GM18867 (cell line): Measurements from ENCODE around the gene ADA.
"Not testable (repeated sequence)": the region's sequence is repeated elsewhere in the genome, so short reads cannot be mapped to it uniquely, and the experiment has no call there.

ENCODE experiments used
- ATAC-seq: cut with Tn5 transposase; IDR thresholded peaks from one replicate; pipeline ENCODE4 v1.9.1; 2021; ENCODE audit warnings: mild to moderate bottlenecking, moderate library complexity; ENCODE audit not compliant: unreplicated experiment

ADA gene

DNA sequence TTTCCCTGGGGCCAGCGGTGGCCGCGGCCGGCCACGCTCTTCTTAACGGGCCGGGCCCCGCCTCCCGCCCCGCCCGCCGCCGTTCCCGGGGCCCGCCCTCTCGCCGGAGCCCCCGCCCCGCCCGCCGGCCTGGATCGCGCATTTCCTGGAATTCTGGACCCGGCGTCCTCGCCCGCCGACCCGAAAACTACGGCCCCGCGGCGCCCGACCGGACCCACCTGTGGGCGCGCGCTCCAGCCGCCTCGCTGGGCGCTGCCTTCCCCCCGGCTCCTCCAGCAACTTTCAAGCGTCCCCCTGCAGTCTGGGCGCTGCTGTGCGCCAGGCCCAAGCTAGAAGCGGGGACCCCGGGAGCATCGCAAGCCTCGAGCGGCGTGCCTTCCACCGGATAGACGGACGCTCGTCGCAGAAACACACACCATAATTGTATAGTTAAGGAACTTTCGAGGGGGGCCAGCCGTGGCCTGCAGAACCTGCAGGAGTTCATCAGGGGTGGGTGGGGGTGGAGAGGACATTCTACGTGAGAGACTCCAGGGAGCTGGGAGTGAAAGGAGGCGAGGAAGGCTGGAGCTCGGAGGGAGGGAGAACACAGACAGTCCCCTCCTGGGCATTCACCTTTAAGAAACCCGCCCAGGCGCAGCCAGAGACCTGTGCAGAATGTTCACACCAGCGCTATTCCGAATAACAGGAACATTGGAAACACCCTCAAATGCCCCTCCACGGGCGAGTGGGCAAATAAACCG lies at the start of gene ADA:
TSS of gene ADA (minus strand) at position 16 of the 740 bp plus-strand sequence. CDS start 92 bp downstream, outside the sequence.
- ATAC-seq, result no peak

DNA sequence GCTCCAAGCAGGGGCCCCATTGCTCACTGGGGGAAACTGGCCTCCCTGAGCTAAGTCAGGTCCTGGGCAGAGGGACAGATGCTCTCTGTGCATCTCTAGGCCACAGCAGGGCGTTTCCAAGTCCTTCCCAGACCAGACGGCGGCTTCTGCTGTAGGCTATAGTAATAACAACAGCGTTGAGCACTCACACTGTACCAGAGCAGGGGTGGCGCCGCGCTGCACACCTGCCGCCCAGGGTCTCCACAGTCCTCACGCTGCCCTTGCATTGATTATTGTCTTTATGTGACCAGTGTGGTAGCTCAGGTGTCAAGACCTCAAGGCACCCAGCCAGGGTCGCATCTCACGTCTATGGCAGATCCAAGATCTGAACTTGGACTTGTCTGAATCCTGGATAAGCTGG lies 48.8 kb upstream of the ADA start:
- no peak for ATAC-seq

DNA sequence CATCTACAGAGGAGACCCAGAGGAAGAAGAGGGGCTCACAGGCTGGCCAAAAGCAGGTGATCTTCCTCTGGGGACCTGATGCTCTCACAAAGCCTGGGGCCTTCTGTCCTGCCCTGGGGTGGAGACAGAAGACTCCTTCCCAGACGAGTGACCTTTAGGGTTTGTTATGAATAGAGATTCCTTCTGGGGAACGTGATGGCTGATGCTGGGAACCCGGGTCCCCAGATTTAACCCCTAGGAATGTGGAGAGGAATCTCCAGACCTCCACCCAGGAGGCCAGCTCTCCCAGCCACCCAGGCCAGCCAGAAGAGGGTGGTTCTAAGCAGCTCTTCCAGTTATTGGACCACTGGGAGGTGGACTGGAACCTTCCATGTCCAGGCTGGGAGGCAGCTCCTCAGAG lies 46.9 kb upstream of the ADA start:
- no peak for ATAC-seq

GRCh38 chr20:44697041-44697440 lies 45.5 kb upstream of the ADA start:
- ATAC-seq, result not testable (repeated sequence)

GRCh38 chr20:44696315-44696714 lies 44.8 kb upstream of the ADA start:
- no peak for ATAC-seq

- no peak for ATAC-seq
These were observed 44.3 kb upstream of the ADA start for GRCh38 chr20:44695674-44696300.

DNA sequence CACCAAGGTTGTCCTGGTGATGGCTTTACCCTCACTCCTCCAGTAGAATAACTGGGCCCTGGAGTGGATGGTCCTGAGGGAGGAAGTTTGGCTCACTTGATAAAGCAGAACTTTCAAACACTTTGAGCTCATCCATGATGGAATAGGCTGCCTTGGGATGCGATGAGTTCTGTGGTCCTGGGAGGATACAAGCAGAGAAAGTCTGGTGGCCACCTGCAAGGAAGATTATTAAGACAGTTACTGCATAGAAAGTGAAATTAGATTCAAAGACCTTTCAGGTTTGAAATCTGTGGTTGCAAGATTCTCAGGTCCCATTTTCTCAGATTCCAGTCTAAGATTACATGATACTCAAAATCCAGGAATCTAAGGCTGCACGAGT lies 43.8 kb upstream of the ADA start:
- no peak for ATAC-seq

DNA sequence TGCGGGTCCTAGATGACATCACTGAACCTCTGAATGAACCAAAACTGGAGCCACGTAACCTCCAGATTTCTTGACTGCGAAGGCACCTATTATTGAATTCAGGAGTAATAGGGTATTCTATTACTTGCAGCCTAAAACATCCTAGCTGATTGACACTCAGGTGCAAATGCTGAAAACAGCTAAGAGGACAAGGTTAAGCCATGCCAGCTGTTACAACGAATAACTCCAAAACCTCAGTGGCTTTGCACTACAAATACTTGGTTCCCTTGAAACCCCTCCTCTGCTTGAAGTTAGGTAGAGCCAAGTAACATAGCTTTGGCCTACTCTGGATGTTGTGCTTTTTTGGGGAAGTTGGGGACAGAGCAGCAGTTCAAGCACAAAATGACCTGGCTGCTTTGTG lies 42.7 kb upstream of the ADA start:
- ATAC-seq, result no peak

DNA sequence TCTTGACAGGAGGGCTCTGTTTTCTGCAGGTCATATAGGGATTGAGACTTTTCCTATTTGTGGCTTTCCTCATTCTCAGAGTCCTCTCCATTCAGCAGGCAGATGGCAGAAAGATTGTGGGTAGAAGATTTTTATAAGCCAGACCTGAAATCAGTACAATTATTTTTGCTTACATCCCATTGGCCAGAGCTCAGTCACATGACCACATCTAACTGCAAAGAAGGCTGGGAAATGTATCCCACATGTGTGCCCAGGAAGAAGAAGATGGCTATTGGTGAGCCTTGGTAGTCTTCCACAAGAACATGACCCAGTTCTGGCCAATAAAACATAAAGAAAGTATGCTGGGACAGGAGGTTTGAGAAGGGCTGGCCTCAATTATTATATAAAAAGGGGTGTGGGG lies 42.1 kb upstream of the ADA start:
- no peak for ATAC-seq

GRCh38 chr20:44692932-44693480 lies 41.5 kb upstream of the ADA start:
- no peak for ATAC-seq

DNA sequence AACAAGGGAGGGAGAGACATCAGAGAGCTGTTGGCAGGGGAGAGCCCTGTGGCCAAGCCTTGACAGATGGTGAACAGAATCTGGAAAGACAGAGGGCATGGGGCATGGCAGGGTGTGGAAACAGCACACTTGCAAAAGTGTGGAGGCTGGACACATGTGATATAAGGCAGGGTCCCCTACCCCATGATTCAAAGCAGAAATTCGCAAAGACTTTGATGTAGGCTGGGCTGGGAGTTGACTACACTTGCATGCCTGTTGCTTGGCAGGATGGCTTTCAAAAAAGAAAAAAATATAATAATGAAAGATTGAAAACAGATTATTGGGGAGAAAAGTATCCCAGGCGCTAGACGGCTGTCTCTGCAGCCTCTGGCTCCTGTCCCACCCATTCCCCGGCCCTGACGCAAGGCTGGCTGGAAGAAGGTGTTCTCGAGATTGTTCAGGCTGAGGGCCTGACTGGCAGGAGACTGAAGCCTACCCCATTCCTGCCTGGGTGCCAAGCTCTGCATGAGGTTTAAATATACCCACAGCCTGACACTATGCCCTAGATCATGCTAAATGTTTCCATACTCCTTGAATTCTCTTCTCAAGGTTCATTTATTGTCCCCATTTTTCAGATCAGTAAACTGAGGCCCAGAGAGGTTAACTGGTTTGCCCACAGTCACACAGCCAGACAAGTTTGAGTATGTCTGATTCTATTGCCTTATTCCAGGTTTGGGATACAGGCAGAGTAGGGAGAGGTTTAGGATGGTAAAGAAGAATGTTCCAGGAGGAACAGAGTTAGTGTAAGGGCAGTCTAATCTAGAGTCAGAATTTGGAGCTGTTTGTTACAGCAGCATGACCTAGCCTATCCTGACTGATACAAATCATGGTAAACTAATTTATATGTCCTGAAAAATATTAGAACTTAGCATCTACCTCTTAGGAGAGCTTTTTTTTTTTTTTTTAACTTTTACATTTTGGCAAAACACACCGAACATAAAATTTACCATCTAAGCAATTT lies 40.2 kb upstream of the ADA start:
- ATAC-seq, result no peak

- ATAC-seq, result no peak
These were observed 39.4 kb upstream of the ADA start for GRCh38 chr20:44690781-44691423.

GRCh38 chr20:44689809-44690208 lies 38.3 kb upstream of the ADA start:
- ATAC-seq, result no peak

- ATAC-seq, result no peak
These were observed 36.6 kb upstream of the ADA start for GRCh38 chr20:44688053-44688625.

GRCh38 chr20:44686934-44687333 lies 35.4 kb upstream of the ADA start:
- ATAC-seq, result no peak

GRCh38 chr20:44684047-44684967 lies 32.8 kb upstream of the ADA start:
- no peak for ATAC-seq

GRCh38 chr20:44683263-44684046 lies 32.0 kb upstream of the ADA start:
- ATAC-seq, result no peak

GRCh38 chr20:44681796-44682566 lies 30.5 kb upstream of the ADA start:
- ATAC-seq, result no peak
